IMR-90 (cell line): ENCODE data around the gene SLC44A5. TPM values are rescaled to one million over a fixed set of nuclear protein-coding genes. Genes with fewer than 3 reads are reported as not detected.

ENCODE experiments used
- ATAC-seq: fragments of 200-7000 bp; cut with Tn5 transposase; 2 replicates; pipeline ENCODE4 v1.9.1; 2020; ENCODE audit warnings: low read depth, mild to moderate bottlenecking, moderate library complexity
- BruUV-seq: library from RNA; stranded (reverse); fragments of 400-500 nt; replicated peaks from 2 replicates; lab custom pipeline; 2021; lab: Mats Ljungman, UMichigan
- CTCF ChIA-PET: fragments of 300-600 bp; formaldehyde crosslinking; extraction: SDS; loops from one replicate; lab custom pipeline; 2021; ENCODE audit warnings: antibody characterized with exemption; lab: Yijun Ruan, JAX
- POLR2A ChIA-PET: fragments of 300-600 bp; sonication (Branson Sonifier 250); formaldehyde crosslinking; loops from one replicate; lab custom pipeline; 2022; ENCODE audit warnings: antibody characterized with exemption; ENCODE audit not compliant: unreplicated experiment; lab: Charles Lee
- DNase-seq: peaks from one replicate; pipeline ENCODE4 v3.0.0; 2013
- H2AFZ ChIP-seq: replicated peaks from 2 replicates; pipeline ENCODE3; 2013; ENCODE audit warnings: low read length, mild to moderate bottlenecking; ENCODE audit not compliant: poor library complexity
- H2AK5ac ChIP-seq: 2 replicates; pipeline ENCODE4 v1.6.1; 2013; ENCODE audit warnings: low read depth, low read length, inconsistent platforms
- H2AK9ac ChIP-seq: replicated peaks from 2 replicates; pipeline ENCODE3; 2013; ENCODE audit warnings: mild to moderate bottlenecking, low read depth, low read length, moderate library complexity; ENCODE audit not compliant: poor library complexity
- H2BK120ac ChIP-seq: 2 replicates; pipeline ENCODE4 v1.6.1; 2013; ENCODE audit warnings: low read depth, low read length, inconsistent platforms
- H2BK15ac ChIP-seq: 3 replicates; pipeline ENCODE4 v1.6.1; 2013; ENCODE audit warnings: low read depth, low read length, inconsistent platforms
- H2BK20ac ChIP-seq: 2 replicates; pipeline ENCODE4 v1.6.1; 2013; ENCODE audit warnings: low read depth, mild to moderate bottlenecking, inconsistent platforms, low read length, moderate library complexity
- H2BK5ac ChIP-seq: 2 replicates; pipeline ENCODE4 v1.6.1; 2013; ENCODE audit warnings: mild to moderate bottlenecking, low read depth, low read length, inconsistent platforms; ENCODE audit not compliant: poor library complexity, severe bottlenecking
- H3K14ac ChIP-seq: replicated peaks from 2 replicates; pipeline ENCODE4 v1.6.1; 2013; ENCODE audit warnings: low read depth, low read length, inconsistent platforms
- H3K18ac ChIP-seq: 2 replicates; pipeline ENCODE4 v1.6.1; 2013; ENCODE audit warnings: low read depth, low read length, control low read depth
- H3K23ac ChIP-seq: 2 replicates; pipeline ENCODE4 v1.6.1; 2013; ENCODE audit warnings: low read depth, low read length, inconsistent platforms
- H3K27ac ChIP-seq: 2 replicates; pipeline ENCODE4 v1.5.1; 2013; ENCODE audit warnings: mild to moderate bottlenecking, control low read depth, low read length; ENCODE audit not compliant: insufficient read depth
- H3K27me3 ChIP-seq: 2 replicates; pipeline ENCODE4 v1.6.1; 2013; ENCODE audit warnings: low read length; ENCODE audit not compliant: control insufficient read depth, insufficient read depth
- H3K36me3 ChIP-seq: 2 replicates; pipeline ENCODE4 v1.6.1; 2013; ENCODE audit warnings: low read length, mixed read lengths; ENCODE audit not compliant: control insufficient read depth, insufficient read depth
- H3K4ac ChIP-seq: 2 replicates; pipeline ENCODE4 v1.6.1; 2013; ENCODE audit warnings: low read depth, low read length, inconsistent platforms
- H3K4me1 ChIP-seq: 2 replicates; pipeline ENCODE4 v1.6.1; 2013; ENCODE audit warnings: low read length, mixed read lengths; ENCODE audit not compliant: control insufficient read depth, insufficient read depth
- H3K4me2 ChIP-seq: 2 replicates; pipeline ENCODE4 v1.6.1; 2013; ENCODE audit warnings: low read depth, mild to moderate bottlenecking, control low read depth, low read length, moderate library complexity
- H3K4me3 ChIP-seq: 2 replicates; pipeline ENCODE4 v1.5.1; 2013; ENCODE audit warnings: low read depth, mild to moderate bottlenecking, control low read depth, low read length, moderate library complexity; ENCODE audit not compliant: insufficient read depth
- H3K56ac ChIP-seq: 2 replicates; pipeline ENCODE4 v1.6.1; 2013; ENCODE audit warnings: low read length, inconsistent platforms; ENCODE audit not compliant: insufficient read depth; ENCODE audit errors: extremely low read depth
- H3K79me1 ChIP-seq, 2 experiments: 2 replicates each; pipeline ENCODE4 v1.6.1; 2013; ENCODE audit warnings: low read length in 2 of 2, inconsistent platforms in 1 of 2, low read depth in 1 of 2
- H3K9ac ChIP-seq: 2 replicates; pipeline ENCODE4 v1.6.1; 2013; ENCODE audit warnings: low read depth, low read length, control low read depth
- H3K9me1 ChIP-seq: 2 replicates; pipeline ENCODE4 v1.6.1; 2013; ENCODE audit warnings: low read length, inconsistent platforms; ENCODE audit not compliant: insufficient read depth
- H3K9me3 ChIP-seq: 2 replicates; pipeline ENCODE4 v1.6.1; 2013; ENCODE audit warnings: low read length; ENCODE audit not compliant: control insufficient read depth, insufficient read depth
- H4K20me1 ChIP-seq: 2 replicates; pipeline ENCODE4 v1.6.1; 2013; ENCODE audit warnings: low read length, inconsistent platforms; ENCODE audit not compliant: insufficient read depth
- H4K5ac ChIP-seq: 2 replicates; pipeline ENCODE4 v1.6.1; 2013; ENCODE audit warnings: mild to moderate bottlenecking, low read depth, low read length, control low read depth
- H4K8ac ChIP-seq, 2 experiments: 2 replicates each; pipeline ENCODE4 v1.6.1; 2013; ENCODE audit warnings: low read depth in 2 of 2, low read length in 2 of 2, control low read depth in 1 of 2, inconsistent platforms in 1 of 2
- H4K91ac ChIP-seq: 2 replicates; pipeline ENCODE4 v1.6.1; 2013; ENCODE audit warnings: low read depth, low read length, inconsistent platforms; ENCODE audit not compliant: insufficient read depth
- BHLHE40 ChIP-seq: fragments of 150-350 bp; IDR thresholded peaks from 2 replicates; pipeline ENCODE4 v1.6.1; 2016; ENCODE audit warnings: mild to moderate bottlenecking, low read depth, low read length
- CHD1 ChIP-seq: IDR thresholded peaks from 2 replicates; pipeline ENCODE4 v1.6.1; 2012; ENCODE audit warnings: low read depth, low read length, improper control_type of control experiment
- CTCF ChIP-seq: conservative IDR thresholded peaks from 2 replicates; pipeline ENCODE4 v1.5.1; 2012; ENCODE audit warnings: mild to moderate bottlenecking, low read depth, low read length, improper control_type of control experiment
- FOS ChIP-seq: fragments of 150-350 bp; IDR thresholded peaks from 2 replicates; pipeline ENCODE4 v1.6.1; 2016; ENCODE audit warnings: low read depth, low read length
- MAZ ChIP-seq: IDR thresholded peaks from 2 replicates; pipeline ENCODE4 v1.6.1; 2012; ENCODE audit warnings: low read depth, mild to moderate bottlenecking, low read length, improper control_type of control experiment, moderate library complexity, borderline replicate concordance
- MXI1 ChIP-seq: IDR thresholded peaks from 2 replicates; pipeline ENCODE4 v1.6.1; 2012; ENCODE audit warnings: low read depth, mild to moderate bottlenecking, low read length, moderate library complexity, borderline replicate concordance
- POLR2A ChIP-seq: IDR thresholded peaks from 2 replicates; pipeline ENCODE4 v1.6.1; 2012; ENCODE audit warnings: mild to moderate bottlenecking, low read depth, low read length
- RAD21 ChIP-seq: IDR thresholded peaks from 2 replicates; pipeline ENCODE4 v1.6.1; 2012; ENCODE audit warnings: low read length, improper control_type of control experiment
- RFX5 ChIP-seq: IDR thresholded peaks from 2 replicates; pipeline ENCODE4 v1.8.0; 2012; ENCODE audit warnings: low read depth, mild to moderate bottlenecking, low read length, moderate library complexity
- WGBS, 2 experiments: methylation state at CpG; one replicate each; pipeline versions ENCODE4 v1.1.5 to v1.1.7; 2013; ENCODE audit warnings: missing lambda C conversion rate in 2 of 2; ENCODE audit not compliant: insufficient read length in 1 of 2; ENCODE audit errors: extremely low coverage in 2 of 2; 5-methylcytosine and 5-hydroxymethylcytosine counted together
- dilution Hi-C: fragments of 300-500 bp; cut with HindIII; formaldehyde crosslinking; loops from one replicate; pipeline ENCODE4 v1.14.3; 2018; ENCODE audit warnings: low sequenced_read_pairs; ENCODE audit not compliant: unreplicated experiment
- in situ Hi-C: fragments of 300-500 bp; cut with MboI; formaldehyde crosslinking; loops from 3 replicates; pipeline ENCODE4 v1.14.3; 2019; ENCODE audit warnings: low sequenced_read_pairs, inconsistent platforms, mixed read lengths
- intact Hi-C: fragments of 100-400 bp; cut with micrococcal nuclease; formaldehyde crosslinking; loops from 2 replicates; pipeline ENCODE4 v1.10.0; 2022
- polyA plus RNA-seq, 3 experiments: library from polyadenylated mRNA; depleted of rRNA; stranded (reverse); fragments of >200 nt; gene quantifications; 2 replicates each; pipeline ENCODE4 v1.2.3, GENCODE V29; 2012; ENCODE audit warnings: low replicate concordance in 1 of 3
- total RNA-seq: library from RNA; depleted of rRNA; stranded (reverse); fragments of >200 nt; gene quantifications from 2 replicates; pipeline ENCODE4 v1.2.3, GENCODE V29; 2012
- TF ChIP-seq, protein P1 (sequence below): fragments of 150-350 bp; IDR thresholded peaks from 2 replicates; pipeline ENCODE4 v1.6.1; 2016; ENCODE audit warnings: low read depth, mild to moderate bottlenecking, low read length, moderate library complexity, borderline replicate concordance
- TF ChIP-seq, protein P2 (sequence below): fragments of 150-350 bp; IDR thresholded peaks from 2 replicates; pipeline ENCODE4 v1.6.1; 2017; ENCODE audit warnings: mild to moderate bottlenecking, antibody characterized with exemption, low read length, low read depth

The SLC44A5 gene
- total and polyA plus RNA-seq, 2 of the 4 experiments (the other 2 are of a cell fraction): under 0.01 TPM; not detected in 1

DNA sequence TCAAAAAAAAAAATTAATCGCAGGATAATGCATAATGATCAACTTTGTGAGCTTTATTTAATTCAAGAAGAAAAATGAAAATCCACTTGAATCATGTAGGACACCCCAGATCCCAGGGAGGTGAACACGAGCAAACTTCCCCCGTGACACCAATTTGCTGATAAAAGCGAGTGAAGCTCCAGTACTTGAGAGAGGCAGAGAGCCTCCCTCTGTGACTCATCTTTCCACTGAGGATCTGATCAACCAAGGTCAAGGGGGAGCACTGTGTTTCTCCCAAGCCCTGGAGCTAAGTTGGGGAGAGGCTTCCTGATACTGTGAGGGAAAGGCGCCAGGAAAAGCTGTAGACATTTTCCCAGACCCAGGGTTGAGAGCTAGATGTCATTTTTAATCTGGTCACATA, 160.9 kb downstream of the SLC44A5 start:
- Histone ChIP-seq H3K9ac (no peak overlapping the region), H2BK5ac (no peak overlapping the region), H4K20me1 (no peaks in the 10 kb centered on the region), H2AFZ (no peak overlapping the region), H3K4ac (no peak overlapping the region), H4K8ac (no peak overlapping the region), H3K36me3 (no peaks in the 10 kb centered on the region), H3K27ac (no peak overlapping the region), H3K18ac (no peak overlapping the region), H2AK9ac (no peak overlapping the region), H3K9me1 (no peaks in the 10 kb centered on the region), H4K91ac (no peak overlapping the region), H3K4me3 (no peak overlapping the region), H3K23ac (no peak overlapping the region), H2BK20ac (no peak overlapping the region), H3K4me1 (no peaks in the 10 kb centered on the region), H2BK15ac (no peak overlapping the region), H2AK5ac (no peak overlapping the region), H3K27me3 (no peaks in the 10 kb centered on the region), H3K4me2 (no peak overlapping the region), H3K14ac (no peak overlapping the region), H2BK120ac (no peak overlapping the region), H3K56ac (no peak overlapping the region), H4K5ac (no peak overlapping the region), H3K9me3 (peaks cover 17% of the 10 kb centered on the region), H3K79me1 (no peaks in the 10 kb centered on the region)
- ChIA-PET CTCF (no interaction called here), POLR2A (no interaction called here)
- TF ChIP-seq RAD21 (no peak), RFX5 (no peak), FOS (no peak), MAZ (no peak), POLR2A (no peak), CTCF (no peak), BHLHE40 (no peak), CHD1 (no peak), MXI1 (no peak)
- TF ChIP-seq, protein P1, sequence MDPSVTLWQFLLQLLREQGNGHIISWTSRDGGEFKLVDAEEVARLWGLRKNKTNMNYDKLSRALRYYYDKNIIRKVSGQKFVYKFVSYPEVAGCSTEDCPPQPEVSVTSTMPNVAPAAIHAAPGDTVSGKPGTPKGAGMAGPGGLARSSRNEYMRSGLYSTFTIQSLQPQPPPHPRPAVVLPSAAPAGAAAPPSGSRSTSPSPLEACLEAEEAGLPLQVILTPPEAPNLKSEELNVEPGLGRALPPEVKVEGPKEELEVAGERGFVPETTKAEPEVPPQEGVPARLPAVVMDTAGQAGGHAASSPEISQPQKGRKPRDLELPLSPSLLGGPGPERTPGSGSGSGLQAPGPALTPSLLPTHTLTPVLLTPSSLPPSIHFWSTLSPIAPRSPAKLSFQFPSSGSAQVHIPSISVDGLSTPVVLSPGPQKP: no peak
- TF ChIP-seq, protein P2, sequence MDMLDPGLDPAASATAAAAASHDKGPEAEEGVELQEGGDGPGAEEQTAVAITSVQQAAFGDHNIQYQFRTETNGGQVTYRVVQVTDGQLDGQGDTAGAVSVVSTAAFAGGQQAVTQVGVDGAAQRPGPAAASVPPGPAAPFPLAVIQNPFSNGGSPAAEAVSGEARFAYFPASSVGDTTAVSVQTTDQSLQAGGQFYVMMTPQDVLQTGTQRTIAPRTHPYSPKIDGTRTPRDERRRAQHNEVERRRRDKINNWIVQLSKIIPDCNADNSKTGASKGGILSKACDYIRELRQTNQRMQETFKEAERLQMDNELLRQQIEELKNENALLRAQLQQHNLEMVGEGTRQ: no peak
- in situ Hi-C loops: no loop called here
- WGBS, 2 experiments: no CpG with 5 or more reads among the region's 5 CpGs
- dilution Hi-C loops: no loop called here
- no TSS peak for BruUV-seq
- ATAC-seq: no peak
- no peak for DNase-seq
- intact Hi-C loops: loop anchor here (5.0 kb wide), 1 partner anchor 1043 kb away; no protein-coding TSS in a partner anchor
